ENCODE data around the gene MEAK7. TPM values are rescaled to one million over a fixed set of nuclear protein-coding genes. Genes with fewer than 3 reads are reported as not detected.

MEAK7 gene
- total and polyA plus RNA-seq, 2 of the 8 experiments (the other 6 are each of a cell fraction or from before 2014, with no cell fraction given) = 9.6 to 19.6 TPM

GRCh38 chr16:84462296-84463210 lies 41.9 kb downstream of the MEAK7 start (continued):
- no peak for TF ChIP-seq CTBP2 (IDR thresholded peaks at IDR 0.05; ENCODE audit: borderline replicate concordance, insufficient read depth, insufficient read length, low read length)
- no peak for TF ChIP-seq SP1 (IDR thresholded peaks at IDR 0.05; ENCODE audit: low read depth, low read length)
- TF ChIP-seq HDAC2 (IDR thresholded peaks at IDR 0.05; ENCODE audit: borderline replicate concordance in 1 of 2, low read depth in 2 of 2, low read length in 2 of 2) = no peak
- TF ChIP-seq ASH2L (IDR thresholded peaks at IDR 0.05; ENCODE audit: low read length) = no peak
- TF ChIP-seq GTF2F1 (IDR thresholded peaks at IDR 0.05; ENCODE audit: borderline replicate concordance, low read depth, low read length) = no peak
- TF ChIP-seq SP4 (IDR thresholded peaks at IDR 0.05; ENCODE audit: low read length) = no peak
- no peak for TF ChIP-seq CREB1 (IDR thresholded peaks at IDR 0.05)
- TF ChIP-seq E2F6 (IDR thresholded peaks at IDR 0.05) = no peak
